GM13977 (cell line): ENCODE measurements around the gene CLMN.

ENCODE experiments used
- DNase-seq: peaks from one replicate; pipeline ENCODE4 v3.0.0; 2012; ENCODE audit warnings: low spot score
- in situ Hi-C: fragments of 300-500 bp; cut with MboI; formaldehyde crosslinking; loops from one replicate; pipeline ENCODE4 v1.12.0; 2022; ENCODE audit warnings: low sequenced_read_pairs, low pct_unique_long_range_greater_than_20kb, mixed read lengths, inconsistent platforms; ENCODE audit not compliant: unreplicated experiment
- TF ChIP-seq, protein P1 (sequence below): IDR thresholded peaks from 2 replicates; pipeline ENCODE4 v1.5.1; 2012; ENCODE audit warnings: mild to moderate bottlenecking, control low read depth; ENCODE audit not compliant: insufficient read depth; ENCODE audit errors: extremely low read depth, missing control alignments

The CLMN gene

DNA sequence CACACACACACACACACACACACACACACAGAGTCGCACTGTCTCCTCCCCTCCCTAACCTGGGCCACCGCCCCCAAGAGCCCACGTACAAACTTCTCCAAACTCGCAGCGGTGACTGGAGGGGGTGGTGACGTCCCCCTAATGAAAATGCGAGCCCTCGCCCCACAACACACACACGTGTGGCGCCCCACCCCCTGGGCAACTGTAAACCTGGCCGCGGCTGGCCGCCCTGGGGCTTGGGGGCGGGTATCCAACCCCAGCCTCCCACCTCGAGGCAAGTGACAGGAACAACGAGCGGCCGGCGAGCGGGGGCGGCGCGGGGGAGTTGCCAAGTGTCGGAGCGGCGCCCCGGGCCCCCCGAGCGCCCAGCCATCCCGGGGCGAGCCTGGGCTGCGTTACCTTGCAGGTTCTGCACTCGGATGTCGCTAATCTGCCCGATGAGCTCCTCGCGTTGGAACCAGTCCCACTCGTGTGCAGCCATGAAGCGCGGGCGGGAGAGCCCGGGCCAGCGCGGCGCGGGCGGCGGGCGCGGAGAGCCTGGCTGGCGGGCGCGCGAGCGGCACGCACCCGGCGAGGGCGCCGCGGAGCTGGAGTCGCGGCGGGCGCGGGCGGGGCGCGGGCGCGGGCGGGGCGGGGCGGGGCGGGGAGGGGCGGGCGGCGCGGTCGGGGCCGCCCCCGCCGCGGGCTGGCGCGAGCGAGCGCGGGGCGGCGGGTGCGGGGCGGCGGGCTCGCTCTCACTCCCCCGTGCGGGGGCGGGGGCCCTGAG lies at the start of gene CLMN:
TSS of gene CLMN (minus strand) at position 597 of the 766 bp plus-strand sequence. CDS start at position 481, 116 bp downstream.
- TF ChIP-seq, protein P1, sequence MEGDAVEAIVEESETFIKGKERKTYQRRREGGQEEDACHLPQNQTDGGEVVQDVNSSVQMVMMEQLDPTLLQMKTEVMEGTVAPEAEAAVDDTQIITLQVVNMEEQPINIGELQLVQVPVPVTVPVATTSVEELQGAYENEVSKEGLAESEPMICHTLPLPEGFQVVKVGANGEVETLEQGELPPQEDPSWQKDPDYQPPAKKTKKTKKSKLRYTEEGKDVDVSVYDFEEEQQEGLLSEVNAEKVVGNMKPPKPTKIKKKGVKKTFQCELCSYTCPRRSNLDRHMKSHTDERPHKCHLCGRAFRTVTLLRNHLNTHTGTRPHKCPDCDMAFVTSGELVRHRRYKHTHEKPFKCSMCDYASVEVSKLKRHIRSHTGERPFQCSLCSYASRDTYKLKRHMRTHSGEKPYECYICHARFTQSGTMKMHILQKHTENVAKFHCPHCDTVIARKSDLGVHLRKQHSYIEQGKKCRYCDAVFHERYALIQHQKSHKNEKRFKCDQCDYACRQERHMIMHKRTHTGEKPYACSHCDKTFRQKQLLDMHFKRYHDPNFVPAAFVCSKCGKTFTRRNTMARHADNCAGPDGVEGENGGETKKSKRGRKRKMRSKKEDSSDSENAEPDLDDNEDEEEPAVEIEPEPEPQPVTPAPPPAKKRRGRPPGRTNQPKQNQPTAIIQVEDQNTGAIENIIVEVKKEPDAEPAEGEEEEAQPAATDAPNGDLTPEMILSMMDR, result peak; percentile 6
- peak; percentile 84 for DNase-seq
- in situ Hi-C loops, result no loop called here

GRCh38 chr14:95365401-95365800 lies 45.7 kb upstream of the CLMN start:
- TF ChIP-seq, protein P1, result no peak
- DNase-seq, result no peak
- in situ Hi-C loops, result loop anchor here (25.0 kb wide), 1 partner anchor 678 kb away; no protein-coding TSS in a partner anchor

GRCh38 chr14:95364481-95365209 lies 44.9 kb upstream of the CLMN start:
- DNase-seq, result no peak
- TF ChIP-seq, protein P1, result no peak
- in situ Hi-C loops, result loop anchor here (25.0 kb wide), 1 partner anchor 677 kb away; no protein-coding TSS in a partner anchor

GRCh38 chr14:95363468-95363954 lies 43.8 kb upstream of the CLMN start:
- TF ChIP-seq, protein P1, result no peak
- DNase-seq, result peak; percentile 57
- in situ Hi-C loops, result loop anchor here (25.0 kb wide), 1 partner anchor 676 kb away; no protein-coding TSS in a partner anchor

- no peak for DNase-seq
- TF ChIP-seq, protein P1, result no peak
- in situ Hi-C loops, result loop anchor here (25.0 kb wide), 1 partner anchor 675 kb away; no protein-coding TSS in a partner anchor
Observed at GRCh38 chr14:95362138-95362494, 42.4 kb upstream of the CLMN start.

GRCh38 chr14:95361373-95362137 lies 41.8 kb upstream of the CLMN start:
- peak; percentile 78 for DNase-seq
- in situ Hi-C loops, result loop anchor here (25.0 kb wide), 1 partner anchor 674 kb away; no protein-coding TSS in a partner anchor
- TF ChIP-seq, protein P1, result peak; percentile 76
